Type B pancreatic cell (in vitro differentiated cells): ENCODE measurements around the gene SLC27A2. TPM values are rescaled to one million over a fixed set of nuclear protein-coding genes. Genes with fewer than 3 reads are reported as not detected.

ENCODE experiments used
- DNase-seq: peaks from one replicate; pipeline ENCODE4 v3.0.0; 2021; ENCODE audit warnings: mixed read lengths; ENCODE audit not compliant: unreplicated experiment; ENCODE audit errors: extremely low spot score
- H3K27ac Mint-ChIP-seq: 2 replicates; pipeline ENCODE4 v1.8.0; 2021; ENCODE audit warnings: mild to moderate bottlenecking, mixed read lengths
- H3K27me3 Mint-ChIP-seq: 2 replicates; pipeline ENCODE4 v1.8.0; 2021; ENCODE audit warnings: mixed read lengths
- H3K36me3 Mint-ChIP-seq: 2 replicates; pipeline ENCODE4 v1.8.0; 2021; ENCODE audit warnings: mixed read lengths
- H3K4me1 Mint-ChIP-seq: one replicate; pipeline ENCODE4 v1.8.0; 2021; ENCODE audit warnings: mixed read lengths; ENCODE audit not compliant: unreplicated experiment
- H3K4me3 Mint-ChIP-seq: 2 replicates; pipeline ENCODE4 v1.8.0; 2021; ENCODE audit warnings: mild to moderate bottlenecking, mixed read lengths
- H3K9me3 Mint-ChIP-seq: 2 replicates; pipeline ENCODE4 v1.8.0; 2021; ENCODE audit warnings: mixed read lengths
- CTCF ChIP-seq: fragments of 200-600 bp; sonication (generic); conservative IDR thresholded peaks from 2 replicates; pipeline ENCODE4 v1.5.0; 2021; ENCODE audit warnings: antibody characterized with exemption, mild to moderate bottlenecking
- total RNA-seq: library from RNA; stranded (reverse); gene quantifications from 2 replicates; pipeline ENCODE4 v1.2.1, GENCODE V29; 2021; ENCODE audit warnings: low replicate concordance

The SLC27A2 gene
- total RNA-seq, 1 donor from 2014 or later, result 5.9 TPM

GRCh38 chr15:50277370-50277769 lies 95.4 kb downstream of the SLC27A2 start:
- Mint-ChIP-seq H3K27ac (no peak overlapping the region), H3K36me3 (no peaks in the 10 kb centered on the region), H3K4me1 (no peaks in the 10 kb centered on the region), H3K4me3 (no peak overlapping the region), H3K9me3 (no peaks in the 10 kb centered on the region), H3K27me3 (no peaks in the 10 kb centered on the region)
- DNase-seq, result no peak
- no peak for TF ChIP-seq CTCF

- Mint-ChIP-seq H3K27me3 (no peaks in the 10 kb centered on the region), H3K9me3 (no peaks in the 10 kb centered on the region), H3K4me1 (no peaks in the 10 kb centered on the region), H3K4me3 (no peak overlapping the region), H3K36me3 (no peaks in the 10 kb centered on the region), H3K27ac (no peak overlapping the region)
- no peak for DNase-seq
- TF ChIP-seq CTCF, result no peak
Measured at GRCh38 chr15:50278496-50278895, 96.5 kb downstream of the SLC27A2 start.

- Mint-ChIP-seq H3K36me3 (no peaks in the 10 kb centered on the region), H3K9me3 (no peaks in the 10 kb centered on the region), H3K27ac (no peak overlapping the region), H3K4me3 (no peak overlapping the region), H3K27me3 (no peaks in the 10 kb centered on the region), H3K4me1 (no peaks in the 10 kb centered on the region)
- no peak for DNase-seq
- TF ChIP-seq CTCF, result no peak
Measured at GRCh38 chr15:50280271-50280670, 98.3 kb downstream of the SLC27A2 start.

GRCh38 chr15:50281427-50281826 lies 99.4 kb downstream of the SLC27A2 start:
- no peak for DNase-seq
- no peak overlapping the region for H3K4me3 Mint-ChIP-seq
- no peaks in the 10 kb centered on the region for H3K36me3 Mint-ChIP-seq
- no peak overlapping the region for H3K27ac Mint-ChIP-seq
- TF ChIP-seq CTCF, result no peak
- no peaks in the 10 kb centered on the region for H3K4me1 Mint-ChIP-seq
- H3K9me3 Mint-ChIP-seq, result no peaks in the 10 kb centered on the region
- no peaks in the 10 kb centered on the region for H3K27me3 Mint-ChIP-seq

Other genes starting within 250 kb of the SLC27A2 start
- 2.2 and 10.3 TPM in 2 replicates for gene ATP8B4, start 63.0 kb upstream of the SLC27A2 start, total RNA-seq
- gene HDC, start 83.5 kb downstream of the SLC27A2 start, total RNA-seq, result 0.14 TPM in 1 of 2 replicates, not detected in the other
- gene GABPB1, start 173.0 kb downstream of the SLC27A2 start, total RNA-seq, result 27.5 and 27.8 TPM in 2 replicates
- 59.4 and 90.1 TPM in 2 replicates for gene USP8, start 242.2 kb downstream of the SLC27A2 start, total RNA-seq